ENCODE results near the gene SLC35E4.

Gene SLC35E4

DNA sequence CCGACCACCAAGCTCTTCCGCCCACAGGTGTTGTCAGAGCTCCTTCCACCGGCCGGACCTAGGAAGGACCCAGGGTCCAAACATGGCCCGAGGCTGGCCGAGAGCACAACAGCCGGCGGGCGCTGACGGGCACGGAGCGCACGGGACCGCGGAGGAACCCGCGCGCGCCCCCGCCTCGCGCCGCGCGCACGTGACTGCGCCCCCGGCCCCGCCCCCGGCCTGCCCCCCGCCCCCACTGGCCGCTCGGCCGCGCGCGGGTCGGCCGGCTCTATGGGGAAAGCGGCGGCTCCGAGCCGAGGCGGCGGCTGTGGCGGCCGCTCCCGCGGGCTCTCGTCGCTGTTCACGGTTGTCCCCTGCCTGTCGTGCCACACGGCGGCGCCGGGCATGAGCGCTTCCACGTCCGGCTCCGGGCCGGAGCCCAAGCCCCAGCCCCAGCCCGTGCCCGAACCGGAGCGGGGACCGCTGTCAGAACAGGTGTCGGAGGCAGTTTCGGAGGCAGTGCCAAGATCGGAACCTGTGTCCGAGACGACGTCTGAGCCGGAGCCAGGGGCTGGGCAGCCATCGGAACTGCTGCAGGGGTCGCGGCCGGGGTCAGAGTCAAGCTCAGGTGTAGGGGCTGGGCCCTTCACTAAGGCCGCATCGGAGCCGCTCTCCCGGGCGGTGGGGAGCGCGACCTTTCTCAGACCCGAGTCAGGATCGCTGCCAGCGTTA lies 59.2 kb downstream of the SLC35E4 start, which contains the start of gene OSBP2:
Gene OSBP2, plus strand, starts transcription at position 235 of the 711 bp plus-strand sequence. Its CDS starts 36 bp downstream, at position 271.
- H3K27ac ChIP-seq = peak within 1 kb of the TSS; percentile 71
- TF ChIP-seq ZFX (IDR thresholded peaks at IDR 0.05) (no peak), CTCF (conservative IDR thresholded peaks at IDR 0.05) (no peak)

DNA sequence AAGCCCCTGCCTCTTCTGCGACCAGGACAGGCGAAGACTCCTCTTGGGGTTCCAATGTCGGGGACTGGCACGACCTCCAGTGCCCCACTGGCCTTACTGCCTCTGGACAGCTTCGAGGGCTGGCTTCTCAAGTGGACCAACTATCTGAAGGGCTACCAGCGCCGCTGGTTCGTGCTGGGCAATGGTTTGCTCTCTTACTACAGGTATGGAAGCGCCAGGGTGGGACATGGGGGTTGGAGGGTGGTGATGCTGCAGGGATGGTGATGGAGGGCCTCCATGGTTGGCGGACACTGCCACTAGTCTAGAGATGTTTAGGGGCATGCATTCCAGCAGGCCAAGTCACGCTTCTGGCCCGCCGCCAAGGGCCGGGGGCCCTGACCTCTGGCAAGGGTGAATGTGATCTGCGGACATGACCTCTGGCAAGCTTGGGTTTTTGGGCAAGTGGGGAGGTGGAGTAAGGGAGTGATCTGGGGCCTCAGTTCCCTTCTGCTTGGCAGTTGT lies 59.8 kb downstream of the SLC35E4 start:
- TF ChIP-seq ZFX (IDR thresholded peaks at IDR 0.05) (no peak), CTCF (conservative IDR thresholded peaks at IDR 0.05) (no peak)
- H3K27ac ChIP-seq = peak overlapping the region; percentile 71

GRCh38 chr22:30695871-30696655 lies 60.5 kb downstream of the SLC35E4 start:
- TF ChIP-seq CTCF (conservative IDR thresholded peaks at IDR 0.05) (no peak), ZFX (IDR thresholded peaks at IDR 0.05) (no peak)
- H3K27ac ChIP-seq = no peak overlapping the region

Data from C4-2B (cell line).